HG03097 (cell line): ENCODE measurements around the gene TMEM123.

Experiments used
- ATAC-seq: cut with Tn5 transposase; IDR thresholded peaks from one replicate; pipeline ENCODE4 v1.9.1; 2021; ENCODE audit not compliant: unreplicated experiment, low FRiP score

TMEM123 gene

DNA sequence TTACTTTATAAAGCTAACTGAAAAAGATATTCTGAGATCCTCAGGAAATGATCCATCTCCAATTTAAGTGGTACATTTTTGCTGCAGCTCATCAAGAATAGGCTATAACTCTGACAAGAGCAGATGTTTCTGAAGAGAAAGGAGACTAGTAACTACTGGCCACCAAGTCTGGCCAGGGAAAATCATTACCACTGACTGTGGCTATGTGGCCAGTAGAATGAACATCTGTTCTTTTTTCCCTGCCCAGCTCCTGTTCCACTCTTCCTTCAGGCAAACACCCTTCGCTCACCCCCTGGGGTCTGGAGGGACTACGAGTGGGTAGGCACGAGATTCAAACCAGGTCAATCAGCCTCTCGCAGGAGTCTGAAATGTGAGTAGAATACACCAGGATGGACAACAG, 23.9 kb downstream of the TMEM123 start:
- ATAC-seq, result no peak

DNA sequence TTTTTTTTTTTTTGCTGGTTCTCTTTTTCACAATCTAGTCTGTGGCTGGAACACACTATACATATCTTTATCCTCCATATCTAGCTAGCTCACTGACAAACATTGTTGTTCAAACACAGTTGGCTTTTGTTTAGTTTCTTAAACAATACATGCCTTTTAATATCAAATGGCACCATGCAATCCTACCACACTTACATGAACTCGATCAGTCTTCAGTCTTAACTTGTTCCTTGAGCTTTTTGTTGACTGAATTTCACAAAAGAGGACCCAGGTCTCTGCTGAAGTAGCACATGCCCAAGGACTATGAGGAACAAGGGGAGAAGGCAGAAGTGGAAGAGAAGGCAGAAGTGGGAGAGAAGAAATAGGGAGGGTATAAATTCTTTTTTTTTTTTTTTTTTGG, 25.5 kb downstream of the TMEM123 start:
- no peak for ATAC-seq

DNA sequence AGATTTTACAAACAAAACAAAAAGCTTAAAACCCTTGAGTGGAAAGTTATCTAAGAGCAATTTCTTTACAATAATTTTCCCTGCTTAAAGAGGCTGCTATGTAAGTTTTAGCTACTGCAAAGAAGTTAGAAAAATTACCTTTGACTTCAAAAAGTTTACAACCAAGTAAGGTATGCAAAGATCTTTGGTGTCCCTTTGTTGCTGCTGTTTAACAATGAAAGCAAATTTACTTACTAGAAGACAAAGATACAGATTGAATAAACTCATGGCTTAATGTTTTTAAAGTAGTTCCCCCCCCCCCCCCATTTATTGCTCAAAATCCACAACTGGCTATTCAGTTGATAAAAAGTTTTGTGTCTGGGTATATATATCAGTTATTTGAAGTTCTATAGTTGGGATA, 26.0 kb downstream of the TMEM123 start:
- ATAC-seq, result no peak

DNA sequence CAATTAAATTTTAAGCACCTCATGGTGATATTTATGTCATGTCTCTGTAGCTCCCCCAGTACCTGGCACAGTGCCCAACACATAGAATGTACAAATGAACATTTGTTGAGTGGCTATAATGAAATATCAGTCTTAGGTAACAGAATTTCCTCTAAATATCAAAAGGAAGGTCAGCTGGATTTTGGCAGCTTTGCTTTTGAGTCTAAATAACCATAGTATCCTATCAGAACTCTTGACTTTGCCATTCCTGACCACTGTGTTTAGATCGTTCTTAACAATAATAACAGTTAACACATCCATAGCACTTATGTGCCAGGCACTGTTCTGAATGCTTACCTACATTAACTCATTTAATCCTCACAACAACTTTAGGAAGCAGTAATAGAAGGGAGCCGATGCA, 26.6 kb downstream of the TMEM123 start:
- ATAC-seq, result no peak

DNA sequence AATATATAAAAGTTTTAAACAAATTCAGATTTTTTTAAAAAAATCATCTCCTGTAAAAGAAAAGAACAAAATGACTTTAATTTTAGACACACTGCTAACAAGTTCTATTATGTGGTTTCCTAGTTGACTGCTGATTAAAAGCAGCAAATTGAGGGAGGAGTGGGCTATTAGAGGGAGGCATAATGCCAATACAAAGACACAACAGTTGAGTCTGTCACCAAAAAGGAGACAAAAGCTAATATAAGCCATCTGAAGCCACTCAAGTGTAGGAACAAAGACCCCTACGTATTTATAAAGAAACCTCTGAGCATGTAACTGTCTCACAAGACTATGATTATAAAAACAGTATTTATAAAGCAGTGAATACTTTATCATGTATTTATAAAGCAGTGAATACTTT, 28.6 kb downstream of the TMEM123 start:
- ATAC-seq, result no peak

DNA sequence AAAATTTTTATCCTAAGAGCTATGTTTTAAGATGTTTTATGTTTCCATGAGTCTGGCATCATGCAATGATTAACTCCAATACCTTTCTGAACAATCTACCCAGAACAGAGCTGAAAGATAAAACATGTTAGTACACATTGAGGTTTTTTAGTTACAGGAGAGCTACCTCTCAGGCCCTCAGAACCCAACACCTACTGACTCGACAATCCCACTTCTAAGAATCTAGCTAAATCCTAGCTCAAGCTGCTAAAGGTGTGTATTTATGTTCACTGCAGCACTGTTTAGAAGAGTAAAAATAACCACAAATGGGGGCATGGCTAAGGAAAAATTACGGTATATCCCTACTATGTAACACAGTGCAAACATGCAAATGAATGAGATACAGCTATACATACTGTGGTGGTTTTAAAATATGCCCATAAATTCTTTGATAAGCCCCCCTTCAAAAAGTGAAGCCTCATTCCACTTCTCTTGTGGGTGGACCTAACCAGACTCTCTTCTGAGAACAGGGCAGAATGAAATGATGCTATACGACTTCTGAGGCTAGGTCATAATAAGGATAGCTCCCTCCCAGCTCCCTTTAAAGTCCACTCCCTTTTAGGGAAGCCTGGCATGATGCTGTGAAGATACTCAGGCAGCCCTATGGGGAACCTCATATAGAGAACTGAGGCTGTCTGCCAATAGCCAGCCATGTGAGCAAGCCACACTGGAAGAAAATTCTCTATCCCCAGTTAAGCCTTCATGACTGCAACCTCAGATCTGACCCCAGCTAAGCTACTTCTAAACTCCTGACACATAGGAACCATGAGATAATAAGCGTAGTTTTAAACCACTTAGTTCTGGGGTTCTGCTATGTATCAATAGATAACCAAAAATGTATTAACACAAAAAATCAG, 29.5 kb downstream of the TMEM123 start:
- no peak for ATAC-seq

DNA sequence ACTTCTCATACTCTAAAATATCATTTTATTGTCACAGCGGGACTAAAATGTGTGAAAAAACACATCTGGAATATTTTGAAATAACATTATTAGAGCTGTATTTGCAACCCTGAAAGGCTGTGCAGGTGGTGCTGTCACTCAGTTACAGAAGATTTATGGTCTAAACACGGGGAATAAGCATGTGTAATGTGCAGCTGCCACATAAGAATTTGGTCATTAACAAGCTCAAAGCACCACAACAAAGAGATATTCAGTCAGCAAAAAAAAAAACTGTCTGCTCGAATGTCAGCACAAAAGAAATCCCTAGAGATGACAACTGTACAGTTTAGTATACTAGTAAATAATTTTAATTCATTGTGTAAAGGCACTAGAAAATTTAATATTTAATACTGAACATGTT, 31.3 kb downstream of the TMEM123 start:
- no peak for ATAC-seq

DNA sequence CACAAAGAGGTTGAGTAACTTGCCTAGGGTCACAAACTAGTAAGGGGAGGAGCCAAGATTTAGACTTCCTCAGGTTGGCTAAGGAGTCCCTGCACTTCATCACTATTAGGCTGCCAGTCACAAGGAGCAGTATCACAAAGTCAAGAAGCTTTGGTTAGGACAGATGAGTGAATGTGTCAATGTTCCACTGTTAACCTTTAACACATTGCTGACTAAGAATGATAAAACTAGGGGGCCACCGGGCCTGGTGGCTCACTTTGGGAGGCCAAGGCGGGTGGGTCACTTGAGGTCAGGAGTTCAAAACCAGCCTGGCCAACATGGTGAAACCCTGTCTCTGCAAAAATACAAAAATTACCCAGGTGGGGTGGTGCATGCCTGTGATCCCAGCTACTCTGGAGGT, 32.0 kb downstream of the TMEM123 start:
- ATAC-seq, result peak; percentile 89

DNA sequence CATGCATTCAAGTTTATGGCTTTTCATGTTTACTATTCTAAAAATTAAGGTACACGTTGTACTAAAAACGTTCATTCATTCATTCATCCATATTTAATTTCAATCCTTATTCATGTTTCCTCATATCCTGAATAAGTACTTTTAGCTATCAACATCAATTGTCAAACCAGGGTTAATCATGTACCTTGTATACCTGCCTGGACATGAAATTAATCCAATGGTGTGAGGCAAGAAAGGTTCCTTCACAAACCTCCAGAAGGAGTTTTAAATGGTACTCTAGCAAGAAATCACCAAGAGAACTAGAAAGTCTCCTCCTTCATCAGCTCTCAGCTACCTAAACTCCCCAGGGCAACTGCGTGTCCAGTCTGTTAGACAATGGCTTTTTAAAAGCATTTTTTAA, 33.4 kb downstream of the TMEM123 start:
- ATAC-seq, result no peak

DNA sequence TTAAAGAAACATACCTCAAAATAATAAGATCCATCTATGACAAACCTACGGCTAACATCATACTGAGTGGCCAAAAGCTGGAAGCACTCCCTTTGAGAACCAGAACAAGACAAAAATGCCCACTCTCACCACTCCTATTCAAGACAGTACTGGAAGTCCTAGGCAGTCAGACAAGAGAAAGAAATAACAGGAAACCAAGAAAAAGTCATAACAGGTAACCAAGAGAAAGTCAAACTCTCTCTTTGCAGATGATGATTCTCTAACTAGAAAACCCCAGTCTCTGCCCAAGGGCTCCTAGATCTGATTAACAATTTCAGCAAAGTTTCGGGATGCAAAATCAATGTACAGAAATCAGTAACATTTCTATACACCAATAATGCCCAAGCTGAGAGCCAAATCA, 35.6 kb downstream of the TMEM123 start:
- no peak for ATAC-seq

DNA sequence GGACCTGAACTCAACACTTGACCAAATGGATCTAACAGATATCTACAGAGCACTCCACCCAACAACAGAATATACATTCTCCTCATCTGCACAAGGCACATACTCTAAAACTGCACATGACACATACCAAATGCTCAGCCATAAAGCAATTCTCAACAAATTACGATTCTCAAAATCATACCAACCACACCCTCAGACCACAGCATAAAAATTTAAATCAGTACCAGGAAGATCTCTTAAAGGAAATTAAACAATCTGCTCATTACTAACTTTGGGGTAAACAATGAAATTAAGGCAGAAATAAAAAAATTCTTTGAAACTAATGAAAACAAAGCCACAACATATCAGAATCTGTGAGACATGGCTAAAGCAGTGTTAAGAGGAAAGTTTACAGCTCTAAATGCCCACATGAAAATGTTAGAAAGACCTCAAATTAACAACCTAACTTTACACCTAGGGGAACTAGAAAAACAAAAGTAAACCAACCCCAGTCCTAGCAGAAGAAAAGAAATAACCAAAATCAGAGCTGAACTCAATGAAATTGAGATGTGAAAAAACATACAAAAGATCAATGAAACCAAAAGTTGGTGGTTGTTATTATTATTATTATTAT, 37.2 kb downstream of the TMEM123 start:
- ATAC-seq, result no peak

DNA sequence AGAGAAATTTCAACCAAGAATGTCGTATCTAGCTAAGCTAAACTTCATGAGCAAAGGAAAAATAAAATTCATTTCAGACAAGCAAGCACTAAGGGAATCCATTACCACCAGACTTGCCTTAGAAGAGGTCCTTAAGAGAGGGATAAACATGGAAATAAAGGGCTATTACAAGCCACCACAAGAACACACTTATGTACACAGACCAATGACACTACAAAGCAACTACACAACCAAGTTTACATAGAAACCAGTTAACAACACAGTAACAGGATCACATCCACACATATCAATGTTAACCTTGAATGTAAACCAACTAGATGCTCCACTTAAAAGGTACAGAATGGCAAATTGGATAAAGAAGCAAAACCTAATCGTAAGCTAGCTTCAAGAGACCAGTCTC, 38.0 kb downstream of the TMEM123 start:
- ATAC-seq, result no peak

DNA sequence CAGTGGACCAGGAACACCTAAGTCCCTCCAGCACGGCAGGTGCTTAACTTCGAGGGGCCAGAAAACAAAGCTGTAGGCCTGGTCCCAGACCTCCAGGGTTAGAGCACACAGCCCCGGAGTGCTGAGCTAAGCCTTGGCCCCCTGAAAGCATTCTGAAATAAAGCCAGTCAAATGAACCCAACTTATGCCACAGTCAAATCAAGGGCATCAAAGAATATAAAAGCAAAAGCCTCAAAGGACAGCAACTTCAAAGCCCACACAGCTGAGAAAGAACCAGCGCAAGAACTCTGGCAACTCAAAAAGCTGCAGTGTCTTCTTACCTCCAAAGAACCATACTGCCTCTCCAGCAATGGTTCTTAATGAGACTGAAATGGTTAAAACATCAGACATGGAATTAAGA, 39.1 kb downstream of the TMEM123 start:
- no peak for ATAC-seq

DNA sequence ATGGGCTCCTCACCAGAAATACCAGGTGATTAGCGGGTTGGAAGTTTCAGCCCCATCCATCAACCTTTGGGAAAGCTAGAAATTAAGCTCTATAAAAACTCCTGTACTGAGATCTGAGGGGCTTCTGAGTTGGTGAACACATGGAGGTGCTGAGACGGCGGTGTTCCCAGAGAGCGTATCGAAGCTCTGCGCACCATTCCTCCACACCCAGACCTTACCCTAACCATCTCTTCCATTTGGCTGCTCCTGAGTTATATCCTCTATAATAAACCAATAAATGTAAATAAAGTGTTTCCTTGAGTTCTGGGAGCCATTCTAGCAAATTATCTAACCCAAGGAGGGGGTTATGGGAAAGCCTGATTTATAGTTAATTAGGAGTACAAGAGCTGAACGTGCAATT, 41.4 kb downstream of the TMEM123 start:
- ATAC-seq, result no peak

DNA sequence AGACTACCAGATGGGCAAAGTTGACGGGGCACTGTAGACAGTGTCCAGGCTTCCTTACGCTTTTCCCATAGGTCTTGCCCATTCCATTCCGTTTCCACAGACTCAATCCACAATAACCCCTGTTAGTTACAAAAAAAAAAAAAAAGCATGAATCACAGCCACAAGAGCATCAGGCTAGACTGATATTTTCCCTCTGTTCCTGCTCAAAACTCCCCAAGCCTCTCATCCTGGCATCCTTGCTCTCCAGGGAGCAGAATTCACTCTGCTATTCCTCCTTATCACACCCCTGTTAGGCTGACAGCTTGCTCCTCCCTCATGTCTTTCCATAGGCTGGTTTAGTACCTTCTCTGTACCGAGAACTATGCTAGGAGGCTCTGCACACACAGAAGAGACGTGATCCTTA, 42.2 kb downstream of the TMEM123 start:
- no peak for ATAC-seq

DNA sequence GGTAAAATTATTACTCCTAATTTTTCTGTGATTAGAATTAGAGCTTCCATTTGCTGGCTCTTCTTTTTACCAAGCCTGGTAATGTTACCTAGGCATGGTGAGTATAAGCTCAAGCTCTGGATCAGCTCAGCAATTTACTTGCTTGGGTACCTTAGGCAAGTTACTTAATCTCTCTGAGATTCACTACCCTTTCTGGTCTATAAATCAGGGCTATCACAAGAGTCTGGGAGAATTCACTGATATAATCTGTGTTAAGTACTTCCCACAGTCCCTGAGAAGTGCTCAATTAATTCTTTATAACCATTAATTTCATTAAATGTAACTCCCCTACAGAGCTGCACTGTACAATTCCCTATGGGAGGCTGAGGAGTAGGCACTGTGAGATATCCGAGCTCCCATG, 44.2 kb downstream of the TMEM123 start:
- ATAC-seq, result no peak

DNA sequence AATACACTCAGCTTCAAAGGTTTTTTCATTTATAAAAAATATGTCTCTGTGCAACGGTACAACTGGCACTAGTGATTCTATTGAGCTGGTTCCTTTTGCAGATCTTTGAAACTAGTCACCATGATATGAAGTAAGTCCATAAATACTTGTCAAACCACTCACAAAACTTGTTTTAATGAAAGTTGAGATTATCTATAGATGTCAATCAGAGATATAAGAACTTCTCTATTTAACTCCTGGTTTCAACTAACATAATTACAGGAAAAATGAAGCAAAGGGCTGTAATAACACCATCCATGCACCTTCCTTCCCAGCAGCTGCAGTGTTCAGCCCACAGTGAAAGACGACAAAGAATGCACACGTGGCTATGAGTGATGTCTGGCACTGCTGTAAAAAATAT, 44.7 kb downstream of the TMEM123 start:
- ATAC-seq, result no peak

DNA sequence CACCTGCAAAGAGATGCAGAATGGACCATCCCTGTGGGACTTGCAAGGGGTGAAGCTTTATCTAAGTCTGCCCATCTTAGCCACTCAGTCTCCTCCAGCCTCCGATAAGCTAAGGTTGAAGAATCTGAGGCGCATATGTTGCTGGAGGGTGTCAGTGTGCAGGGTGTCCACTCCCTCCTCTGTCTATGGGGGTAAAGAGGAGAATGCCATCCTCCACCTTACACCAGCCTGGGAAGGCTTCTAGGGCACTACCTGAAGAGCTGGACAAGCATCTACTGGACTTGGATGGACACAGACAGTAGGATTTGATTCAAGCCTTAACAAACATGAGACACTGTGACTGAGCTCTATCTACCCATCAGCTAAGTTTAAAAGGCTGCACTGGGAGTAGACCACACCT, 46.5 kb downstream of the TMEM123 start:
- ATAC-seq, result no peak

DNA sequence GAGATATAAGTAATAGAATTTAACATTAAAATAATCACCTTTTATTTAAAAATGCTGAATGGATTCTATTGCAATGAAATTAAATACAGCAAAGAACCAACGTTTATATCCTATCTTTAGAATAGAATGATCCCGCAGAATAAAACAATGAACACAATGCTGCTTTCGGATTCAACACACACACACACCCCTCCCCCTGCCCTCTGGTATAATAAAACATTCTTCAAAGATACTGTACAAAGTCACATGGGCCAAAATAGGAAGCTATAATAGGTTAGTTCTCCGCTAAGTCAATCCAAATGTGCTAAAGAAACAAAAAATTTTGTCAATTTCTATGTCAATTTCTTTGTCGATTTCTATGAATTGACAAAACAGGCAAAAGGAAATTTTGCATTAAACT, 47.1 kb downstream of the TMEM123 start:
- no peak for ATAC-seq

DNA sequence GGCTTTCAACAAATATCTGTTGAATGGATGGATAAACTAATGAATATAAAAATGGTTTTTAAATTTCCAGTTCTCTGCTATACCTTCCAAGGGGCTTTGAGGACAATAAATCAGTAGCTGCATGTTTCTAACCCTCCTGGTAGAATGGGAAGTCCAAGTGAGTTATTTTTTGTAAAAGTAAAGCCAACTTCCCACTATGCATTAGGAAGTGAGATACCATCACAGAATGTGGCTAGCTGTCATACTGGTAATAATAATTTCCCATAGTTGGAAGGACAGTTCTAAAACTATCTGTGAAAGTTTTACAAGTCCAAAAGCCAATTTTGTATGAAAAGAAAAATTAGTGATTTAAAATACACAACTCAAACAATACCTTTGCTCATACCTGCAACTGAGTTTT, 50.0 kb downstream of the TMEM123 start:
- no peak for ATAC-seq

DNA sequence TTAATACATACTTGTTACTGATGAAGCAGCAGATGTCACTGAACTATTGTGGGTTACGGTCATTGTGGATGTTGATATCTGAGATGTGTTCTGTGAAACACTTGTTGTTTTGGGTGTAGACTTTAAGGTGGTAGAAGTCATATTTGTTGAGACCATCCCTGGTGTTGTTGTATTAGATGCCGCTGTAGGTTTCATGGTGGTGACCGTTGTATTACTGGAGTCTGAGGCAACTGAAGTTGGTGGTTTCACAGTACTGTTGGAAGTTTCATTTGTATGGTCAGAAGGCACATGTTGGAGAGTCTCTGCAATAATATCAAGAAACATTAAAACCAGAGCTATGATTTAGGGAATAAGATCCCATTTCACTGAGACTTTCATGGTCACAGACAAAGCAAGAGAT, 50.7 kb downstream of the TMEM123 start:
- ATAC-seq, result no peak

DNA sequence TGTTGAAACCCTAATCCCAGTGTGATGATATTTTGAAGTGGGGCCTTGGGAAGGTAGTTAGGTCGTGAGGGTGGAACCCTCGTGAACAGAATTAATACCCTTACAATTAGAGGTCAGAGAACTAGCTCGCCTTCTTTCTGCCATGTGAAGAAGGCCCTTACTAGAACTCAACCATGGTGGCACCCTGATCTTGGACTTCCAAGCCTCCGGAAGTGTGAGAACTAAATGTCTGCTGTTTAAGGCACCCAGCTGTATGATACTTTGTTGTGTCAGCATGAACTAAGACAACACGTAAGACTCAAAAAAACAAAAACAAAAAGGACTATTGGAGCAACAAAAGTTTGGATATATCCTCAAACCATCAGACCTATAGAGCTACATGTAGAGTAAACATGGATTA, 52.0 kb downstream of the TMEM123 start:
- no peak for ATAC-seq
